ENCODE results near the gene TTC5. TPM values are rescaled to one million over a fixed set of nuclear protein-coding genes. Genes with fewer than 3 reads are reported as not detected.
"Not testable (repeated sequence)": the region's sequence is repeated elsewhere in the genome, so short reads cannot be mapped to it uniquely, and the experiment has no call there.

TTC5 gene
- total RNA-seq, 1 donor from 2014 or later, result 12.0 TPM

DNA sequence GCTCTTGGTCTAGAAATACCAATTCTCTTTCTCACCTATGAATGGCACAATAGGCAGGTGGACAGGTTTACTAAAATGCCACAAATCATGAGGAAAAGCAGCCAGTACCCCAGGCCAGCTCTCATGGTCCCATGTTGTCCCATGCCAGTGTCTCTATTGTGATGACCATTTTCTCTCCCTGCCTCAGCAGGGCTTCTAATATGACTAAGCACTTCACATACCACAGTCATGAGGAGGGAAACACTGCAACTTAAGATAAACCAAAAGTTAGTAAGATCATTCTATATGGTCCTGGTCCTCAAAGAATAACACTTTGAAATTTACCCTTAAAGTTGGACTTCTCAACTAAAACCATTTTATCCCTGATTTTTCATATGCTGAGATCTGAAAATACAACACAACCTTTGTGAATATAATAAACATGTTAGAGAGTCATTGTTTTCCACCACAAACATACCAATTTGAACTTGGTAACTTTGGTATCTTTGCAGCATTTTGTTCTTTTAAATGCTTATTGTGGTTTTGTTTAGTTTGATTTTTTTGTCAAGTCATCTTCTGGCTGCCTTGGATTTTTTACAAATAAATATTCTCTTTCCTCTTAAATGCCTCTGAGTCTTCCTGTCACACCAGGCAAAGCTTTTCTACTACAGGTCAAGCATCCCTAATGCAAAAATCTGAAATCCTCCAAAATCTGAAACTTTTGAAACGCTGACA lies 3.6 kb downstream of the TTC5 start:
- Histone ChIP-seq H3K36me3 (peaks cover 47% of the 10 kb centered on the region), H3K4me3 (no peak overlapping the region), H3K9me3 (replicated peaks) (no peaks in the 10 kb centered on the region), H3K27ac (replicated peaks) (no peak overlapping the region), H3K4me1 (peaks cover 22% of the 10 kb centered on the region), H3K27me3 (ENCODE audit: low read depth) (no peaks in the 10 kb centered on the region)
- intact Hi-C loops (cut with micrococcal nuclease), result no loop called here
- TF ChIP-seq, protein P1, sequence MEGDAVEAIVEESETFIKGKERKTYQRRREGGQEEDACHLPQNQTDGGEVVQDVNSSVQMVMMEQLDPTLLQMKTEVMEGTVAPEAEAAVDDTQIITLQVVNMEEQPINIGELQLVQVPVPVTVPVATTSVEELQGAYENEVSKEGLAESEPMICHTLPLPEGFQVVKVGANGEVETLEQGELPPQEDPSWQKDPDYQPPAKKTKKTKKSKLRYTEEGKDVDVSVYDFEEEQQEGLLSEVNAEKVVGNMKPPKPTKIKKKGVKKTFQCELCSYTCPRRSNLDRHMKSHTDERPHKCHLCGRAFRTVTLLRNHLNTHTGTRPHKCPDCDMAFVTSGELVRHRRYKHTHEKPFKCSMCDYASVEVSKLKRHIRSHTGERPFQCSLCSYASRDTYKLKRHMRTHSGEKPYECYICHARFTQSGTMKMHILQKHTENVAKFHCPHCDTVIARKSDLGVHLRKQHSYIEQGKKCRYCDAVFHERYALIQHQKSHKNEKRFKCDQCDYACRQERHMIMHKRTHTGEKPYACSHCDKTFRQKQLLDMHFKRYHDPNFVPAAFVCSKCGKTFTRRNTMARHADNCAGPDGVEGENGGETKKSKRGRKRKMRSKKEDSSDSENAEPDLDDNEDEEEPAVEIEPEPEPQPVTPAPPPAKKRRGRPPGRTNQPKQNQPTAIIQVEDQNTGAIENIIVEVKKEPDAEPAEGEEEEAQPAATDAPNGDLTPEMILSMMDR (IDR thresholded peaks at IDR 0.05; ENCODE audit: borderline replicate concordance), result no peak
- no peak for DNase-seq

DNA sequence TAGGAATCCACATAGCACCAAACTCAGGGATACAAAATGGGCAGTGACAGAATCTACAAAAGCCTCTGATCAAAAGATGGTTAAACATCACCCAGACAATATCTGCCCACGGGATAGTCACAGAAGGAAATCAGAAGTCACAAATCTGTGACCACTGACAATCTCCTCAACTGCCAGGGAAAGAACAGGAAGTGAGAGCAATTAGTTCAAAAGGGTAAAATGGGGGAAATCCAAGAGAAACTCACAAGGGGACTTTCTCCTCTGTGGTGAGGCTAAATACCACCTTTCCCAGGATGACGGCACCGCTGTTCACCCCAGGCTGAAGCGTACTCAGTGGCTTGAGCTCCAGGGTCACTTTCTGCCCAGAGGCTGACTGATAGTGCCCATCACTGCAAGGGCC lies 10.7 kb downstream of the TTC5 start:
- no peak overlapping the region for H3K4me3 ChIP-seq
- H3K27me3 ChIP-seq (ENCODE audit: low read depth), result no peaks in the 10 kb centered on the region
- H3K9me3 ChIP-seq (replicated peaks), result no peaks in the 10 kb centered on the region
- TF ChIP-seq, protein P1 (IDR thresholded peaks at IDR 0.05; ENCODE audit: borderline replicate concordance), result no peak
- intact Hi-C loops (cut with micrococcal nuclease), result no loop called here
- H3K36me3 ChIP-seq, result peaks cover 99% of the 10 kb centered on the region
- no peak overlapping the region for H3K27ac ChIP-seq (replicated peaks)
- no peak for DNase-seq
- peaks cover 5% of the 10 kb centered on the region for H3K4me1 ChIP-seq

- DNase-seq, result no peak
- Histone ChIP-seq H3K9me3 (replicated peaks) (no peaks in the 10 kb centered on the region), H3K4me1 (peaks cover 5% of the 10 kb centered on the region), H3K36me3 (peaks cover 100% of the 10 kb centered on the region), H3K27ac (replicated peaks) (no peak overlapping the region), H3K27me3 (ENCODE audit: low read depth) (no peaks in the 10 kb centered on the region), H3K4me3 (no peak overlapping the region)
- intact Hi-C loops (cut with micrococcal nuclease), result no loop called here
- TF ChIP-seq, protein P1 (IDR thresholded peaks at IDR 0.05; ENCODE audit: borderline replicate concordance), result no peak
These were observed 11.1 kb downstream of the TTC5 start for GRCh38 chr14:20294636-20295035.

DNA sequence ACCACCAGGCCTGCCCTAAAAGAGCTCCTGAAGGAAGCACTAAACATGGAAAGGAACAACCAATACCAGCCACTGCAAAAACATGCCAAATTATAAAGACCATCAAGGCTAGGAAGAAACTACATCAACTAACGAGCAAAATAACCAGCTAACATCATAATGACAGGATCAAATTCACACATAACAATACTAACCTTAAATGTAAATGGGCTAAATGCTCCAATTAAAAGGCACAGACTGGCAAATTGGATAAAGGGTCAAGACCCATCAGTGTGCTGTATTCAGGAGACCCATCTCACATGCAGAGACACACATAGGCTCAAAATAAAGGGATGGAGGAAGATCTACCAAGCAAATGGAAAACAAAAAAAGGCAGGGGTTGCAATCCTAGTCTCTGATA lies 23.8 kb downstream of the TTC5 start:
- H3K4me3 ChIP-seq; H3K9me3 ChIP-seq (replicated peaks); H3K27me3 ChIP-seq (ENCODE audit: low read depth); H3K4me1 ChIP-seq; intact Hi-C loops (cut with micrococcal nuclease); DNase-seq; H3K27ac ChIP-seq (replicated peaks): not testable (repeated sequence)
- H3K36me3 ChIP-seq, result peaks cover 15% of the 10 kb centered on the region

DNA sequence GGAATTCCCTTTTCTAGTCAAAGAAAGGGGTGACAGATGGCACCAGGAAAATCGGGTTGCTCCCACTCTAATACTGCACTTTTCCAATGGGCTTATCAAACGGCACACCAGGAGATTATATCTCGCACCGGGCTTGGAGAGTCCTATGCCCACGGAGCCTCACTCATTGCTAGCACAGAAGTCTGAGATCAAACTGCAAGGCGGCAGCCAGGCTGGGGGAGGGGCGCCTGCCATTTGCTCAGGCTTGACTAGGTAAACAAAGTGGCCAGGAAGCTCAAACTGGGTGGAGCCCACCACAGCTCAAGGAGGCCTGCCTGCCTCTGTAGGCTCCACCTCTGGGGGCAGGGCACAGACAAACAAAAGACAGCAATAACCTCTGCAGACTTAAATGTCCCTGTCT lies 25.5 kb downstream of the TTC5 start:
- H3K36me3 ChIP-seq; H3K4me3 ChIP-seq; intact Hi-C loops (cut with micrococcal nuclease); DNase-seq; H3K27ac ChIP-seq (replicated peaks); H3K4me1 ChIP-seq; H3K27me3 ChIP-seq (ENCODE audit: low read depth): not testable (repeated sequence)
- peaks cover 11% of the 10 kb centered on the region for H3K9me3 ChIP-seq (replicated peaks)

- Histone ChIP-seq H3K4me3 (no peak overlapping the region), H3K27me3 (ENCODE audit: low read depth) (no peaks in the 10 kb centered on the region), H3K9me3 (replicated peaks) (peaks cover 18% of the 10 kb centered on the region), H3K4me1 (no peaks in the 10 kb centered on the region), H3K27ac (replicated peaks) (no peak overlapping the region), H3K36me3 (peaks cover 4% of the 10 kb centered on the region)
- no peak for DNase-seq
- TF ChIP-seq, protein P1 (IDR thresholded peaks at IDR 0.05; ENCODE audit: borderline replicate concordance), result no peak
- intact Hi-C loops (cut with micrococcal nuclease), result no loop called here
These were observed 27.3 kb downstream of the TTC5 start for GRCh38 chr14:20278414-20278813.

Measured in left ventricle myocardium inferior (tissue), 1 donor.